Embryonic facial prominence (tissue), 1 donor: ENCODE results near the gene VWA7.
A peak's percentile ranks its signal among the peaks of the same experiment; 100 is the strongest.

Experiments used
- DNase-seq: peaks from one replicate; pipeline ENCODE4 v3.0.0-alpha.2; 2016; ENCODE audit errors: extremely low spot score

VWA7 gene

DNA sequence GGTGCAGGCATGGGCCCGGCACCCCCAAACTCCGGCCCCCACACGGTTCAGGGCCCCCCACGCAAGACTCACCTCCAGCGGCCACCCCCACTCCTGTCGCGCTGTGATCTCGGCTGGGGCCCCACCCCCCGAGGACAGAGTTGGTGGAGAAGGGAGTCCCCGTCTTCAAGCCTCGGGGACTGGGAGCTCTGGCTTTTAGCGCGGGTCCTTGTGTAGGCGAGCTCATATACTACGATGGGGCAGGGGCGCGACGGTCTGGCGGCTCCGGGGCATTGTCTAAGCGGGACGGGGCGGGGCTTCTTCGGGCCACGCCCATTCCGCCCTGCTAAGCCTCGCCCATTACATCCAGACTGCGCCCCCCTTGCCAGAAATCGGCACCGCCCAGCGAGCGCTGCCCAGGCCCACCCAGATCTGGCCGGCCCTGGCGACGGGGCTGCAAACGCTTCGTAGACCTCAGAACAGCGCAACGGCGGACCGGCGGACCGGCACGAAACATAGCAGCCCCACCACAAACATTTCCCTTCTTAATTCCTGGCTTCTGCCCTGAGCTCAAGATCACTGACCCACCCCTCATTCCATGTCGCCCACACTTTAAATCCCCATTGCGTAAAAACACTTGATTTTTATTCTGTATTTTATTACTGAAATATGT, 47.0 kb downstream of the VWA7 start:
- peak; percentile 79 for DNase-seq

DNA sequence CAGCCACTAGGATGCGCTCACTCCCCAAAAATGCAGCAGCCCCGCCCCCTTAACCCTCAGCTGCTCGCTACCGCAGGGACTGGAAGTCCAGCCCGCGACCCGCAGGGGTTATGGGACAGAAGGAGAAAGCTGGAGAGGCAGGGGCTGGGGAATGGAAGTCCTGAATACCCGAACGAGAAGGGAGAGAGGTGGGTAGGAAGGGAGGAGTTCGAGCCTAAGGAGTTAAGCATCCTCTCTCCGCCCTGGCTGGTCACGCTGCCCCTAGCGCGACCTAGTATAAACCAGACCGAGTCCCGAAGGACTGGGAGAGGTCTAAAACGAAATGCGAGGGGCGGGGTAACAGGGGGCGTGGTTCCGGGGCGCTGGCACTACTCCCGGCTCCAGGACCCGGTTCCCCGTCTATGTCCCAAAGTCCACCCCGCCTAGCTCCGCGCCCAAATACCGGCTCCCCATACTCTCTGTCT, 47.6 kb downstream of the VWA7 start:
- DNase-seq: peak; percentile 63

DNA sequence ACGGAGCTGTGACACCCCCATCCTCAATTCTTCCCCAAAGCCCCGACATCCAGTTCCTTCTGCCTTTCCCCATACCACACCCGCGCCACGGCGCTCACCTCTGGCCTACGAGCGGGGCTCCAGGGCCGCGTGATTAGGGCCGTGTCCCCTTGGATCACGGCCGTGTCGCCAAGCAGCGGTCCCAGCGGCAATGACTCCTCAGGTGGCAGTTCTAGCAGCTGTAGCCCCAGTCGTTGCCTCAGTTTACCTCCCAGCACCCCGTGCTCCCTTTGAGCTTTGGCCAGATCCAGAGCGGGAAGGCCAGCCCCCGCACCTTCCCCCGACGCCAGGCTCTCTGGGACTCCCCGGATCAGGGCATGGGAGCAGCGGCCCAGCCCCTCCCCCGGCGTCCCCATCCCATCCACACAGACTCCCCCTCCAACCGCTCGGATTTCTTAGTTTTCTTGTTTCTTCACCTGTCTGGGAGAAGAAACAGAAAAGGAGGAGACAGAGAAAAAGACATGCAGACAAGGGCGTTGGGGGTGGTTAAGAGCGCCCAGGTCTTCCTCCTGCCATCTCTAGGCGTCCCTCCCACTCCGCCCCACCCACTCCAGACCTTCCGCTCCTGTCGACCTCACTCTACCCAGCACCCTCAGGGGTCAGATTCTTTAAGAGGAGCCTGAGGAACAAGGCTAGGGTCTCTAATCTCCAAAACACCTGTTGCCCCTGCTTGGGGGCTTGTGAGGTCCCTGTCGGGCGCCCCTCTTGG, 48.2 kb downstream of the VWA7 start, which contains the start of gene DDAH2:
DDAH2 (minus strand) TSS at position 533 of the 748 bp plus-strand sequence; CDS start at position 395, 138 bp downstream.
- DNase-seq: no peak

DNA sequence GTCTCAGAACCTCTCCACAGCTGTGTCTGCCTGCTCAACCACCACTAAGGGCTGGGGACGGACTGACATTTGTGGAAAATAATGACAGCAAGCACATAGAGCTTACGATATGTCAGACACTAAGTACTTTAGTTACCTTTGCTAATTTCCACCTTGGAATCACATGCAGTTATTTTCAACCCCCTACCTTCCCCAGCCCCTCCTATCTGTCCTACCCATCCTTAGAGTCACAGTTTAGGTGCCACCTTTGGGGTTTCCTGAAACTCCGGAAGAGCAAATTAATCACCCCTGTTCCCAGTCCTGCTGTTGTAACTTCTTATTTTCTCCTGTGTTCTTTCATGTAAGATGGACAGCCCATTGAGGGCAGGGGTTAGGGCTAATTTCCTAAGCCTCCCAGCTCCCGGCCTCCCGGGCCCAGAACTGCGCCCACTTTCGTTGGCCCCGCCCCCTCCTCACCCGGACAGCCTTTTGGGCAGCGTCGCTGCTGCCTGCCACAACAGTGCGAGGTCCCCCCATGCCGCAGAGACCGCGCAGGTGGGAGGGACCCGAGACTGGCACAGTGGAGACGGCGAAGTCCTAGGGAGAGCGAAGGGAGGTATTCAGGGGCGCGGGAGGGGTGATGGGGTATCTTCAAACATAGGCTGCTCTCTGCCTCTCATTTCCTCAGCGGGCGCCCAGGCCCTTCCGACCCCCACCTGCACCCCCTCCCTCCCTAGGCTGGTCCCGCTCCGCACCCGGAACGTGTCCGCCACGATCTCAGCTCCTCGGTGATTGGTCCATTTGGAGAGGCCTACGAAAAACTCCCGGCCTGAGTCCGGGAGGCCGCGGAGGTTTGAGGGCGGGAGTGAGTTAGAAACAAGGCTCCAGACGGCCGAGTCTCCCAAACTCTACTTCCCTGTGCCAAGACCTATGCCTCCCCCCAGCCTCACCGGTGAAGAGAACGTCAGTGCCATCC, 49.1 kb downstream of the VWA7 start:
- DNase-seq: no peak

DNA sequence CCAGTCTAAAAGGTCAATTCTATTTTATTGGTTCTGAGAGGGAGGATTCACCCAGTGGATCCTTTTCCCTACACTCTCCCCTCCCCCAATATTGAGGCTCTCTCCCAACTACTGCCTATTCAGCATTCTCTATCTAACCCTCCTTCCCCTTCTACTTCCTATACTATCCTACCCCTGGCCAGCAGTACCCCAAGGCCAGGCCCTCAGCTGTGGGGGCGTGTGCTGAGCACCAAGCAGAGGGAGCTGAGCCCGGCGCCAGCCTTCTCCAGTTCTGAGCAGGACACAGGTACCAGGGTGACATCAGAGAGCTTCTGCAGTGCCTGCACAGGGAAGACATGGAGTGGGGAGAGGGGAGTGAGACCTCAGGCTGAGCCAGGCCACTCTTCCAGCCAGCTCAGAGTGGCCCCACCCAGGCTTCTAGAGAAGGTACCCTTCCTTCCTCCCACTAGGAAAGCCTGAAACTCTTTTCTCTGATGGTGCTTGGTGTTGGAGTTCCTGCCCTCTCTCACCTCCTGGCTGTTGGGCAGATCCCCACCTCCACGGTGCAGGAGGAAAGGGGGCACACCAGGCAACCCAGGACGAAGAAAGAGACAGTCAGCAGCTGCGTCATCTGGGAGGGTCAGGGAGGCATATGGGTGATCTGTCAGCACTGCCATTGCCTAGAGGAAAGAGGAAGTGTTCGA, 50.0 kb downstream of the VWA7 start:
- DNase-seq: no peak

DNA sequence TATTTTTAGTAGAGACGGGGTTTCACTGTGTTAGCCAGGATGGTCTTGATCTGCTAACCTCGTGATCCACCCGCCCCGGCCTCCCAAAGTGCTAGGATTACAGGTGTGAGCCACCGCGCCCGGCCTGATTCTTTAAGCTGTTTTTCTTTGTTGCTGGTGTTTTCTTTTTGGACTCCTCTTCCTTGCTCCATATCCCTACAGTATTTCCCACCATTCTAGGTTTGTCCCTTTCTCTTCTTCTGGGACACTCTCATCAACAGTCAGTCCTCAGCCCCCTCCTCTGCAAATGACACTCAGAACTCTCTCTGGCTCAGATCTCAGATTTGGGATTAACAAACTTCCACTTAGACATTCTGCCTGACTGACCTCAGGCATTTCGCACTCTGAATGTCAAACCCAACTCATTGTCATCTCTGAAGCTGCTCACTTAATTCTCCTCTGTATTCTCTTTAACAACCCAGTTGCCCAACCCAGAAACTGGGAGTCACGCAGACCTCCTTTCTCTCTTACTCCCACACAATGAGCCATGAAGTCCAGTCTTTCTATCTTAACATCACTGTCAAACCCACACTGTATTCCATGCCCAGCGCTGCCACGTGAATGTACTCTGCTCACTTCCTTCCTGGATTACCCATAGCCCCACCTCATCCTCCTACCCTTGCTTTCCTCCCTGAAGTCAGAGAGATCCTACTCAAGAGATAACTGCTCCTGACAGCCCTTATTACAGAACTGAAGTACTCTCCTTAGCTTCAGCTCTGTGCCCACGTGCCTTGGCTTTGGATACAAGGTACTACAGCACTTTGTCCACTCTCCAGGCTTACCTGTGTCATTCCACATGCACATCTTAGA, 51.4 kb downstream of the VWA7 start:
- no peak for DNase-seq

DNA sequence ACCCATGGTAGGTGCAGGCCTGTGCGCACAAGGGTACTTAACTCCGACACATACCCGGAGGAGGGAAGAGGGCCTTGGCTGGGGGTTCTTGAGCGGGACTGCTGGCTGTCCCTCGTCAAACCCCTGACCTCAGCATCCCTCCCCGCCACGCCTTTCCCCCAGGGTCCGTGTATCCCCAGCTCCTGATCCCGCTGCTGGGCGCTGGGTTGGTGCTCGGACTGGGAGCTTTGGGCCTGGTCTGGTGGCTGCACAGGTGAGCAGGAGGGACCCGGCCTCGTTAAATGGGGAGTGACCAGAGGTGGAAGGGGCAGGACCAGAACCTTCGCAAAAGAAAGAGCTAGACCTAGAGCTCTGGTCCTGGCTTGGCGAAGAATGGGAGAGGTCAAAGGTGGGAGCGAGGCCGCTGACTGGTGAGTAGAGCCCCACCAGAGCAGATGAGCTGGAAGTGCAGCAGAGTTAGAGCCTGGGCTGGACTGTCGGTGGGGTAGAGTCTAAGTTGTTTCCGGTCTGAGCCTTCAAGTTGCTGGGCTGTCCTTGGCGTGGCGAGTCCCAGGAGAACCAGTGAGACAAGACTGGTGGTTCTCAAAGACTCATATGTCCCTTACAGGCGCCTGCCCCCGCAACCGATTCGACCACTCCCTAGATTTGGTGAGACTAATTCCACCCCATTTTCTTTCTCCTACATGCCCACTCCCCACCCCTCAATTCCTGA, 53.0 kb downstream of the VWA7 start:
- DNase-seq: no peak

DNA sequence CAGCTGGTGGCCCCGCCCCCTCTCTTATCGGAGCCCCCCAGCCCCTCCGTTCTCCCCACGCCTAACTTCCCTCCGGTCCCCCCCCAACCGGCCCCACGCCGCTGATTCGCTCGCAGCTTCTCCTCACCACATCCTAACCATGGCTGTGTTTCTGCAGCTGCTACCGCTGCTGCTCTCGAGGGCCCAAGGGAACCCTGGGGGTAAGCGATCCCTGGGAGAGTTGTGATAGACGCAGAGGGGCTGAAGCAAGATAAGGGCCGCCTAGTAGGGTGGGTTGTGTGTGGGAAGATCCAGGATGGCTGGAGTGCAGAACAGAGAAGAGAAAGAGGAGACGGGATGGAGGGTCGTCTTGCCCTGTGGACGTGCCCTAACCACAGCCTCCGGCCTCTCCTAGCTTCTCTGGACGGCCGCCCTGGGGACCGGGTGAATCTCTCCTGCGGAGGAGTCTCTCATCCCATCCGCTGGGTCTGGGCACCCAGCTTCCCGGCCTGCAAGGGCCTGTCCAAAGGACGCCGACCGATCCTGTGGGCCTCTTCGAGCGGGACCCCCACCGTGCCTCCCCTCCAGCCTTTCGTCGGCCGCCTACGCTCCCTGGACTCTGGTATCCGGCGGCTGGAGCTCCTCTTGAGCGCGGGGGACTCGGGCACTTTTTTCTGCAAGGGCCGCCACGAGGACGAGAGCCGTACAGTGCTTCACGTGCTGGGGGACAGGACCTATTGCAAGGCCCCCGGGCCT, 53.7 kb downstream of the VWA7 start, which contains the start of gene MPIG6B:
MPIG6B (plus strand) TSS at position 129 of the 735 bp plus-strand sequence; CDS start at position 140, 11 bp downstream.
- DNase-seq: no peak

DNA sequence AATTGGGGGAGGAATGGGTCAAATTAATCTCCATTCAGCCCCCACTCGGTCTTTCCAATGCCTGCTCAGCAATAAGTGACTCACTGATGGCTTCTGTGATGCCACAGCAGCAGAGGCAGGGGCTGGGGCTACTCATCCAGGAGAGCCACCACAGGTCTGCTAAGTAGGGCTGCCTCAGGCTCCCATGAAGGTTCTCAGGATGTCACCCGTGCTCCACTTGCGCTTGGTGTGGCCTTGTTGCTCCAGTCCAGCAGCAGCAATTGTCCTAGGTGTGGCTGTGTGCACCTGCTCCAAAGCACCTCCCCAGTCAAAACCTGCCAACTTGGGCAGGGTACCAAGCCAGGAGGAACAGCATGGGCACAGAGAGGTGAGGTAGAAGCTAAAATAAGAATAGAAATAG, 55.0 kb downstream of the VWA7 start:
- no peak for DNase-seq

DNA sequence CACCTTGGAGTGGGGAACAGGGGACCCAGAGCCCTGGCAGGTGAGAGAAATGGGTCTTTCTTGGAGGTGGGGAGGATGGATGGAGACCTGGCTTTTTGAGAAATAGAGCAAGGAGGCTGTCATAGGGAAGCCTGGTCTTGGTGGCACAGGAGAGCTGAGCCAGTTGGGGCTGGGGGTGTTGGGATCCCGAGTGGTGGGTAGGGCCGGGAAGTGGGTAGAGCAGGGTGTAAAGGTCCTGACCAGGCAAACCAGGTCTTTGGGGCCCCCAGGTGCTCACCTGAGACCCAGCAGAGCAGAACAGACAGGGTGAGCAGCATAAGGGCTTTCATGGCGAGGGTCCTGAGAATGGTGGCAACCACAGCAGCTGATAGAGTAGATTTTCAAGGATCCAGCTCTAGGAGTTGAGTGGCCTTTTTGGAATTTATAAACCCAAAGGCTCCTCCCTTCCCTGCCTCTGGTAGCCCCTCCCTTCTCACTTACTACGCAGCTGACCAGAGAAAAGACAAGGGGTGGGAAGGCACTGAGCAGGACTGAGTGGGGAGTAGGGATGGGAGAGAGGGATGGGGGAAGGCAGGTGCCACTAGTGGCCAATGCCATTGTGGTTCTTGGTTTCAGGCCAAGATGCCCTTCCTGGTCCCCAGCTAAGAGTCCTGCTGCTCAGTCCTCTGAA, 55.6 kb downstream of the VWA7 start, which contains the start of gene LY6G6C:
LY6G6C (minus strand) TSS at position 396 of the 670 bp plus-strand sequence; CDS start at position 329, 67 bp downstream.
- DNase-seq: no peak

DNA sequence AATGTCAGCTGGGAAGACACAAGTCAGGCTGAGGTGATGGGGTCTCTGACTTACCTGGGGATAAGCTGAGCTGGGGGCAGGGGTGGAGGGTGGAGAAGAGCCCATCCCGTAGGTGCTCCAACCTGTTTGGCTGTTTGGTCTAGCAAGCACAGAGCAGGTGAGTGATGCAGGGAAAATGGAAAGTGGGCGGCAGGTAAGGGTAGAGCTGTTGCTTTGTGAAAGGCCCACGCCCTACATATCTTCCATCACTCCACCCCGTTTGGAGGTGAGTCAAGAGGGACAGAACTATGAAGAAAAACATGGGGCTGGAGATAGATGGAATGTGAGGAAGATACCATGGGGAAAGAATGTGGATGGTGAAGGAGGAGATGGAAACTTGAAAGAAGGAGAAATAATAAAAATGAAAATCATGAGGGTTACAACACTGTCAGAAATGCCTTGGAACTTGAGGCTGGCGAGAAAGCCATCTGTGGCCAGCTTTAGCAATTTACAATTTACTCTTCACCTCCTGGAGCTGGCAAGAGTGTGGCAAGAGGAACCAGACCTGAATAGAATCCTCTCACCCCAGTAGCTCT, 56.8 kb downstream of the VWA7 start:
- no peak for DNase-seq

DNA sequence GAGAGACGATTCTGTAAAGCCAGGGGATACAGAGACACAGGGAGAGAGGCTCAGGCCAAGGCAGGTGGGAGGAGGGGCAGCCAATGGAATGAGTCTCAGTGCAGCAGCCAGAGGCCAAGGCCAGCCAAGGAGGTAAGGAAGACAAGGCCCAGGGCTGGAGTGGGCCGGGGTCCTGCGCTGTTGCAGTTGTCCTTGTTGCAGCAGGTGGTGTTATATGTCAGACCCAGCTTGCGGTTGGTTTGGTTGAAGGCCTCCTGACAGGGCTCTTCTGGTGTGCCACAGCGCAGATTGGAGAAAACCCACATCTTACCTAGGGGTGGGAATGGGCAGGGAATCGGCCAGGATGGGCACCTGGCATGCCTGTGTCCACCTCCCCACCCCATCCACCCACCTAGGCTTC, 58.1 kb downstream of the VWA7 start:
- DNase-seq: no peak

DNA sequence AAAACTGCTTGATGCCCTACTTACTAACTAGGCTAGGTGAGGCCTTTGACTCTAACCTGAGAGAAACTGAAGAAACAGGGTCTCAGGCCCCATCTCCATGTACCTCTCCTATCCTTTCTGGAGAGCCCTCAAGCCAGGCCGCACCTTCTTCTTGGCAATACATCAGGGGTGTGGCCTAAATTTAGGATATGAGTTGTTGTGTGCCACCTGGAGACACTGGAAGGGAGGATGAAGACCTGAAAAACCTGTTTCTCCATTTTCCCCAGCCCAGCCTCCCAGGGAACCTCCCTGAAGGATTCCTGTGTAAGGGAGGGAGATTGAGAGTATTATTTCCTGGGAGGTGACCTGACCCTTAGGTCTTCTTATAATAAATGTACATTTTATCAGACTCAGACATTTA, 58.9 kb downstream of the VWA7 start:
- DNase-seq: no peak

DNA sequence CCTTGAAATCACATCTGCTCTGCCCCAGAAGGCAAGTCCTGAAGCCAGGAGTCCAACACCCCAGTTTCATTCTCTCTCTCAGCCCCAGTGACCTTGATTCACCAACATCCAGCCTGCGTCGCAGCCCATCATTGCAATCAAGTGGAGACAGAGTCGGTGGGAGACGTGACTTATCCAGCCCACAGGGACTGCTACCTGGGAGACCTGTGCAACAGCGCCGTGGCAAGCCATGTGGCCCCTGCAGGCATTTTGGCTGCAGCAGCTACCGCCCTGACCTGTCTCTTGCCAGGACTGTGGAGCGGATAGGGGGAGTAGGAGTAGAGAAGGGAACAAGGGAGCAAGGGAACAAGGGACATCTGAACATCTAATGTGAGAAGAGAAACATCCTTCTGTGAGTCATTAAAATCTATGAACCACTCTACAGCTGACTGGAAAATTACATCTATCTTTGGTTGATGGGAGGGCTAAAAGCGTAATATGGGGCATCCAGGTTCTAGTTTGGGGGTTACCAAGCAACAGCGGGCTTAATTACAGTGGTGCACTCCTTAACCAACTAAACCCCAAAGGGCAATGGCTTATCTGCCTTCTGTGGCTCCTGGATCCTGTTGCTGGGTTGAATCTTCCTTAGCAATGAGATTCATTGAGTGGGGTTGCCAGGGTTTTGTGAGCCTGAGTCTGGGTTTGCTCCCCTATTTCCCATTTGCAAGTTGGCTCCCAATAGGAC, 59.5 kb downstream of the VWA7 start:
- no peak for DNase-seq
